ENCODE results near the gene E2F7.

Gene E2F7

DNA sequence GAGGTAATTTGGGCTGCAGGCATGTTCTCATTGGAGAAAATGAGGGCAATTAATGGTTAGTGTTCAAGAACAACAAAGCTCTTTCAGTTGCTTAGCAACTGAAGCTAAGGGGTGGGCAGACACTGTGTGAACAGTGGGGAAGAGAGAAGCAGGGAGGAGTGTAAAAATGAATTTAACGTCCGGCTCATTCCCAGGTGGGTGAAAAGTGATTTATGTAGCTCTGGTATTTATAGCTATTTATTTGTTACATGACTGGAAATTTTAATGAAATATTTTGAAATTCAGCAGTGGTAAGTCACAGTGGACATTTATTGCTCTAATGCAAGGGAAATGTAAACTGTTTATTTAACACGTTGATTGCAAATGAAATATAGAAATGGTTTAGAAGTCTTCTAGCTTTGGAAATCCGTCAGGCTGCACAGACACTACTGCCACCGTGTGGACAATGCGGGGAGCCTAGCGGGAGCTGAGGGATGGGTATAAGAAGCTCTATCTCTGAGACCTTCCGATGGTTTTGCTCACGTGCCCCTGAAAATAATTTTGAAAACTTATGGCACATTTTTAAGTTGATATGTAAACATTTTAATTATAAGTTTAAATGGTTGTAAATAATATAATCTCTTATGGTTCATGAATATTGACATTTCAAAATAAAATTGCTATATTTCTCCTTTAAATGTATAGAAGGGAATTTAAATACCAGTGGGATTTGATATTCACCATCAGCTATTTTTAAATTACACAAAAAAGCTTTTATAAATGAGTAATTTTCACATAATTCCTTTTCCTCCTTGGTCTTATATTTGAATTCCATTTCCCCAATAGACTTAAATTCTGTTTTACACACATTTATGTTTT is 54.4 kb downstream of the E2F7 start:
- DNase-seq: peak; percentile 88

DNA sequence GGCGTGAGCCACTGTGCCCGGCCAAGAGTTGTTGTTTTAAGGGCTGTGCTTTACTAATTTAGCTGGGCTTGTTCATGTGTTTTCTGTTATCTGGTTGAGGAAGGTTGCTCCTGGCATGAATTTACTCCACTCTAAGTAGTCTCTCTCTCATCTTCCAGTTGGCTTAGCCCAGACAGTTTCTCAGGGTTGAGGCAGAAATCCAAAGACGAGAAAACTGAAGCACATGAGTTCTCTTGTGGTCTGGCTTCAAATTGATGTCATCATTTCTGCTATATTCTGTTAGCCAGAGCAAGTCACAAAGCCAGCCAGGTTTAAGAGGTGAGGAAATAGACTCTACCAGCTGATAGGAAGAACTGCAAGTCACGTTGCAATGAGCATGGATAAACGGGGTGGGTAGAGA is 57.9 kb downstream of the E2F7 start:
- no peak for DNase-seq

DNA sequence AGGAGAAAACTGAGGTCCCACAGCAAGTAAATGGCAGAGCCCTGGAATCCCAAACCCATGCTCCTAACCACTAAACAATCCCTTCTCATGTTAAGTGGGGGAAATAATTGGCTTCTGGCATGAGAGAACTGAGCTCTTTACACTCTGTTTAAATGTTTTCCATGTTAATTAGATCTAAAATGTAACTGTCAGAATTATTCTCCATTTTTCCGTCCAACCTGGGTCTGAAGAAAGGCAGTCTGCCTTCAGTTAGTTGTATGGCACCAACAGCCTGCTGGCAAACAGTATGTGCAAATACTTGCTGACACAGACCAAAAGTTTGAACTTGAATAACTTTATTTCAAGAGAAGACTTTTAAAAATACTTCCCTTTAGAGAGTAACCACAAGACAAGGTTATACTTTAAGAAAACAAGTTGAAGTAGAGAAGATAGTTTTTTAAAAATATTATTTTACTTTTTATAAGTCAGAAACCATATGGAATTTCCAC is 59.7 kb downstream of the E2F7 start:
- DNase-seq: no peak

DNA sequence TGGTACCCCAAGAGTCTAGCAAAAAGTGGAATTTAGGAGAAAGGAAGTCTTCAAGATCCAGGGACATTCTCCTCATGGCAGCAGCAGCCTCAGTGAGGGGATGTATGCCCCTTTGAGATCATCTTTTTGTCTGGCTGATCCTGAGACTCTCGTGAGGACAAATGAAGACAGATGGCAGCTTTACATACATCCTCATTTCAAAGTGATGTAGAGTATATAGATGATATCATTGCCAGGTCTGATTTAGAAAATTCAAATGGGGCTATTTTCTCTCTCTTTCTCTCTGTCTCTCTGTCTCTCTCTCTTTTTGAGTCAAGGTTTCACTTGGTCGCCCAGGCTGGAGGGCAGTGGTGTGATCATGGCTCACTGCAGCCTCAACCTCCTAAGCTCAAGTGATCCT is 61.5 kb downstream of the E2F7 start:
- no peak for DNase-seq

DNA sequence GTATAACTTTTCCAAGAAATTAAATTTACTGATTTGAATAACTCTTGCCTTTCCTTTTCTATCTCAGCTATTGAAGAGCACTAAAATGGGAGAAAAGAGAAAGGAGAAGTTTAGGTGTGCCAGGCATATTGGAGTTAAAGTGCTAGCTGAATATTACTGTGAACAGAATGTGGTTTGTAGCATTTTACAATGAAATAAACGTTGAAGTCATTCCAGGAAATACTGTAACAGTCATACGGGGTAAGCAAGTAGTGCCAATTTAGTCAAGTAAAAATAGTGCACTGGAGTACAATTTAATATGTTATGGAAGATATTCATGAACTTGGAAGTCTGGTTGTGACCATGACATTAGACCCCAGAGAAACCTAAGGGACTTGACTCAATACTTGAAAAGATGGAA is 62.1 kb downstream of the E2F7 start:
- DNase-seq: no peak

DNA sequence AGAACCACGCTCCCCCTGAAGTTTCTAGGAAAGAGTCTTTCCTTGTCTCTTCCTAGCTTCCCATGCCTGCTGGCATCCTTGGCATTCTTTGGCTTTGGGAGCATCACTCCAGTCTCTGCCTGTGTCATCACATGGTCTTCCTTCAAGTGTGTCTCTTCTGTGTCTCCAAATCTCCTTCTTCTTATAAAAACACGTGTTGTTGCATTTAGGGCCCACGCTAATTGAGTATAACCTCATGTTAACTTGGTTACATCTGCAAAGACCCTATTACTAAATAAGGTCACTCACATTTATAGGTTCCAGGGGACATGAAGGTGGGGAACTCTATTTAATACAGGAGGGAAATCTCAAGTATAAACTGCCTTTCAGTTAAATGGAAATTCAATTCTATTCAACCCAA is 63.0 kb downstream of the E2F7 start:
- DNase-seq: no peak

DNA sequence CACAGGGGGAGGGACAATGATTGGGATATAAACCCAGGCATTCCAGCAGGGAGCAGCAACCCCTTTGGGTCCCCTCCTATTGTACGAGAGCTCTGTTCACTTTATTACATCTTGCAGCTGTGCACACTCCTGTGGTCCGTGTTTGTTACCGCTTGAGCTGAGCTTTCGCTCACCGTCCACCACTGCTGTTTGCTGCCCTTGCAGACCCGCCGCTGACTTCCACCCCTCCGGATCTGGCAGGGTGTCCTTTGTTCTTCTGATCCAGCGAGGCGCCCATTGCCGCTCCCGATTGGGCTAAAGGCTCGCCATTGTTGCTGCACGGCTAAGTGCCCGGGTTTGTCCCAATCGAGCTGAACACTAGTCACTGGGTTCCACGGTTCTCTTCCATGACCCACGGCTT is 64.1 kb downstream of the E2F7 start:
- no peak for DNase-seq

DNA sequence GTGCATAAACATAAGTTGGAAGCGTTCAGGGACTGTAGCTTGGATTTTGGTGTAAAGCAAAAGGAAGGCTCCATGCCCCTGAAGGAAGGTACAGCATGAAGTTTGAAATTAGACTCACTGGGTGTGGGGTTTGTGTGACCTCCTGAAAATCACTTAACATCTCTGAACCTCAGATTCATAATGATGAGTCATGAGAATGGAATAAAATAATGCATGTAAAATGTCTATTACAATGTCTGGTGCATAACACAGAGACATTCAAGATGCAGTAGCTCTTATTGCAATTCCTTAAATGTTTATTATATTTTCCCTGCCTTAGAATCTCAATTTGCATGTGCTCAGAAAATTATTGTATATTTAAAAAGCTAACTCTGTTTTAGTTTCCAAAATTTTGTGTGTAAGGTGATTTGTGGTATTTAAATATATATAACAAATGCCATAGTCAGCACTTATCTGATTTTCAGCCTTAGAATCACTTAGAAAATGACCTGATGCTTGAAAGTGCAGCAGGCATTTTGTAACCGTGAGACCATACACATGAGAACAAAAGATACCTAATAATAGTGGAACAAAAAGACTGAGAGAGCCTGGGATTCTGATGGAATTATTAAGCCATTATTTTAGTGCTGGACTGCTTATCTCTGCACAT is 66.3 kb downstream of the E2F7 start:
- no peak for DNase-seq

DNA sequence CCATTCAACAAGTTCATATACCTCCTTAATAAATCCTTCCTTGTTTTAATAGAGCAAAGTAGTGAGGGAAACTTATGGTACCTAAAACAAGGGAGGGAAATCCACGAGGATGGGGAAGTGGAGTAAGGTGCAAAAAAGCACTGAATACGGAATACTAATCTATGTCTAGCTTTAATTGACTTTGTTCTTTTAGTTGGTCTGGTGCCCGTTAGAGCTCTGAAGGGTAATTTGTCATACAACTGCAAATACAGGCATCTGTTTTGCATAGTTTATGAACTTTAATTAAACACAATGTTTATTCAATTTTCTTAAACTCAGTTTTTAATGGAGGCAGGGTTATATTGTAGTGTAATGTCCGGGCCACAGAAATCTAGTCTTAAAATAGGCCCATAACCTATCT is 67.0 kb downstream of the E2F7 start:
- DNase-seq: no peak

DNA sequence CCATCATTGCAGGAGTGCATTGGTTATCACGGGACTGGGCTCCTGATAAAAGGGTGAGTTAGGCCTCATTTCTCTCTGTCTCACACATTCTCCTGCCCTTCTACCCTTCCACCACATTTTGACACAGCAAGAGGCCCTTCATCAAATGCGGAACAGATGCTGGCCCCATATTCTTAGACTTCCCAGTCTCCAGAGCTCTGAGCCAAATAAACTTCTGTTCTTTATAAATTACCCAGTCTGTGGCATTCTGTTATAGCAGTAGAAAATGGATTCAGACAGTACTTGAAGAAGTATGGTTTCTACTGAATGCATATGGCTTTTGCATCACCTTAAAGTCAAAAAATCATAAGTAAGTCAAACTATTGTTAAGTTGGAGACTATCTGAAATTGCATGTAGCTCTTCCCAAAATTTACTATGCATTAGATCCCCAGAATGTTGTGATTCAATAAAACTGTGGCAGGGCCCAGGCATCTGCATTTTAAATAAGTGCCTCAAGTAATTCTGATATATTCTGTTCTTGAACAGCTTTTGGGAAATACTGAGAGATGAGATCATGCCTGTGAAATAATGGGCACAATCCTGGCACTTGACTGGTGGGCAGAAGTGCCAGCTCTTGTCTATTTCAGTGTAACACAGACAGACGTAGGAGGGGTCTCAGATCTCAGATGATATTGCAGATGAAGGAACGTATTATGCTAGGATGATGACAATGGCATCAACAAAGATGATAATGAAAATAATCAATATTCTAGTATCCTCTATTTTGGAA is 68.2 kb downstream of the E2F7 start:
- no peak for DNase-seq

DNA sequence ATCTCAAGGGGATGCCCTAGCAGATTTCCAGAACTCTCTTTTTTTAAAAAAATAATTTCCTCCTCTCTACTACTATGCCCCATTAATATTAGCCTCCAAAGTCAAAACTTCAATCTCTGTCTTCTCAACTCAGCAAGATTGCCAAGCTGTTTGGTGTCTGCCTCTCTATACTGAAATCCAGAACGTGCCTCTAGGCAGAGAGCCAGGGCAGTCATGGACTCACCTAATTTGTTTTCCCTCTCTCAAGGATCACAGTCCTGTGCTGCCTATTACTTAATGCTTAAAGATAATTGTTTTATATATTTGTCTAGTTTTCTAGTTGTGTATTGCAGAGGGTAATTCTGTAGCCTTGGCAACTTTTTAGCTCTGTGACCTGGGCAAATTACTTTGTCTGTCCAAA is 74.7 kb downstream of the E2F7 start:
- no peak for DNase-seq

DNA sequence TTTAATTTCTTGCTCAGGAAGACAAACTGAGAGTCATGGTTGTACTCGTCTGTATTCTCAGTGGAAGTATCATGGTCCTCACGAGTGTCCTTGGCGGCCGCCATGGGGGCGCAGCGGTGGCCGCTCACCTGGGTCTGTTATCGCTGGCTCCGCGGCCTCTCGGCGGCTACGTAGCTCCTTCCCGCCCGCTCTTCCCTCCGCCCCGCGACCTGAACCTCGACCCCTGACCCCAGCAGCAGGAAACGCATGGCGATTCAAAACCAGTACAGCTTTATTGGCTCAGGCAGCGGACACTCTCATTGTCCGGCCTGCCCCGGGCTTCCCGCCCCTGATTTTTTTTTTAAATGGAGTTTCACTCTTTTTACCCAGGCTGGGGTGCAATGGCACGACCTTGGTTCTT is 80.8 kb downstream of the E2F7 start:
- DNase-seq: no peak

DNA sequence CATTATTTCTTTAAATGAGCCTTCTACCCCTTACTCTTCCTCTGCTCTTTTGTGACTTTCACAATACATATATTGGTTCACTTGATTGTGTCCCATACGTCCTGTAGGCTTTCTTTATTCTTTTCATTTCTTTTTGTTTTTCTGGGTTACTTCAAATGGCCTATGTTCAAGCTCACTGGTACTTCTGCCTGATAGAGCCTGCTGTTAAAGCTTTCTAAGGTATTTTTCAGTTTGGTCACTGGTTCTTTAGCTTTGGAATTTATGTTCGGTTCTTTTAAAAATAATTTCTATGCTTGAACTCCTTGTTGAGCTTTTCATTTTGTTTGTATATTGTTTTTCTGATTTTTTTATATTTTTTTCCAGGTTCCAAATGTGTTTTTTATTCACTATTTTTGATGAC is 81.9 kb downstream of the E2F7 start:
- DNase-seq: no peak

DNA sequence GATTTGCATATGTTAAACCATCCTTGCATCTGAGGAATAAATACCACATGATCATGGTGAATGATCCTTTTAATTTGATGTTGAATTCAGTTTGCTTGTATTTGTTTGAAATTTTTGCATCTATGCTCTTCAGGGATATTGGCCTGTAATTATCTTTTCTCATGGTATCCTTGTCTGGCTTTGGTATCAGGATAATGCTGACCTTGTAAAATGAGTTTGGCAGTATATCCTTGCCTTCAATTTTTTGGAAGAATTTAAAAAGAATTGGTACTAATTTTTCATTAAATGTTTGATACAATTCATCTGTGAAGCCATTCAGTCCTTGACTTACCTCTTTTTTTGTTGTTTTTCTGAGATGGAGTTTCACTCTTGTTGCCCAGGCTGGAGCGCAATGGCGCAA is 85.2 kb downstream of the E2F7 start:
- no peak for DNase-seq

DNA sequence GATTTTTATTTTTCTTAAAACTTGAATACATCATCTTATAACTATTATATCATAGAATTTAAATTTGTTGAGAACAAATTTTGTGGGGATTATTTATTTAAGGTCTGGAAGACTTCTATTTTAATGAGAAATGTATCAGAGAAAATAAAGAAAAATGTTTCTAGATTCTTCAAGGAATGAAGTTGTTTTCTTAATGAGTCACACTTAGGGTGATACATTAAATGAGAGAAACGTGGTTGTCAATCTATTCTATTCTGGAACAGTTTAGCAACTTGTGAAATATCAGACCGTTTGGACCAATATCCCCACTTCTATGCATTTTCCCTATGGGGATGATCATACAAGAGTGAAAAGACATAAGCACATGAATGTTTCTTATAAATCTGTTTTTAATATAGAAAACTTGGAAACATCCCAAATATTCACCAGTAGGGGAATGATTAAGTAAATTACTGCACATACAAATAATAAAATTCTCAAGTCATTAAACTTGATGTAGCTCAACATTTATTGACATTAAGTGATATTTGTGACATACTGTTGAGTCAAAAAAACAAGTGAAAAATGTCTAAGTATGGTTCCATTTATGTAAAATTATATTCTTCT is 88.5 kb downstream of the E2F7 start:
- no peak for DNase-seq
